Neuronal stem cell (in vitro differentiated cells): Measurements from ENCODE around the gene HOXB3.

Experiments used
- DNase-seq: peaks from one replicate; pipeline ENCODE4 v3.0.0-alpha.2; 2013; ENCODE audit warnings: low spot score
- H2AFZ ChIP-seq: one replicate; pipeline ENCODE4 v1.6.1; 2013; ENCODE audit warnings: mild to moderate bottlenecking, low read length, inconsistent platforms
- H2AK5ac ChIP-seq: 2 replicates; pipeline ENCODE4 v1.6.1; 2013; ENCODE audit warnings: low read depth, mild to moderate bottlenecking, inconsistent platforms, low read length, moderate library complexity, mixed read lengths
- H2BK120ac ChIP-seq: 2 replicates; pipeline ENCODE4 v1.6.1; 2013; ENCODE audit warnings: low read depth, mild to moderate bottlenecking, inconsistent platforms, low read length, moderate library complexity, mixed read lengths
- H2BK12ac ChIP-seq: one replicate; pipeline ENCODE4 v1.6.1; 2013; ENCODE audit warnings: low read length, inconsistent platforms
- H2BK15ac ChIP-seq: 2 replicates; pipeline ENCODE4 v1.6.1; 2013; ENCODE audit warnings: mild to moderate bottlenecking, low read length, inconsistent platforms, mixed read lengths
- H2BK5ac ChIP-seq: one replicate; pipeline ENCODE4 v1.6.1; 2013; ENCODE audit warnings: inconsistent platforms, mild to moderate bottlenecking, low read length, moderate library complexity
- H3K14ac ChIP-seq: one replicate; pipeline ENCODE4 v1.6.1; 2013; ENCODE audit warnings: low read length, inconsistent platforms
- H3K18ac ChIP-seq: 2 replicates; pipeline ENCODE4 v1.6.1; 2013; ENCODE audit warnings: low read length, inconsistent platforms
- H3K23ac ChIP-seq: 2 replicates; pipeline ENCODE4 v1.6.1; 2013; ENCODE audit warnings: low read depth, mild to moderate bottlenecking, mixed read lengths, low read length, inconsistent platforms; ENCODE audit not compliant: poor library complexity
- H3K27ac ChIP-seq: replicated peaks from 3 replicates; pipeline ENCODE4 v1.5.1; 2013; ENCODE audit warnings: low read length, inconsistent platforms
- H3K27me3 ChIP-seq, 3 experiments: 2 replicates each; pipeline ENCODE4 v1.6.1; 2013; ENCODE audit warnings: low read length in 3 of 3, mild to moderate bottlenecking in 2 of 3, inconsistent platforms in 1 of 3, low read depth in 1 of 3, mixed read lengths in 1 of 3, moderate library complexity in 1 of 3; ENCODE audit not compliant: control insufficient read depth in 3 of 3, insufficient read depth in 3 of 3
- H3K36me3 ChIP-seq, 2 donors: replicated peaks in 1 of 2; 2 replicates each; pipeline ENCODE4 v1.6.1; 2013; ENCODE audit warnings: low read length in 2 of 2; ENCODE audit not compliant: control insufficient read depth in 2 of 2, insufficient read depth in 2 of 2
- H3K4ac ChIP-seq: 2 replicates; pipeline ENCODE4 v1.6.1; 2013; ENCODE audit warnings: inconsistent platforms, mild to moderate bottlenecking, low read length, moderate library complexity
- H3K4me1 ChIP-seq, 2 donors: 1 replicate in 1 of 2; 2 replicates in 1 of 2; pipeline ENCODE4 v1.6.1; 2013; ENCODE audit warnings: low read length in 2 of 2, low read depth in 1 of 2; ENCODE audit not compliant: control insufficient read depth in 2 of 2, insufficient read depth in 1 of 2
- H3K4me2 ChIP-seq: one replicate; pipeline ENCODE4 v1.6.1; 2013; ENCODE audit warnings: mild to moderate bottlenecking, low read length, inconsistent platforms; ENCODE audit not compliant: insufficient read depth, poor library complexity, severe bottlenecking
- H3K4me3 ChIP-seq, 2 donors: 2 replicates each; pipeline ENCODE4 v1.5.1; 2013; ENCODE audit warnings: low read length in 2 of 2, mild to moderate bottlenecking in 2 of 2, inconsistent platforms in 1 of 2, moderate library complexity in 1 of 2
- H3K79me1 ChIP-seq: one replicate; pipeline ENCODE4 v1.6.1; 2013; ENCODE audit warnings: low read depth, mild to moderate bottlenecking, inconsistent platforms, low read length, moderate library complexity
- H3K9ac ChIP-seq: one replicate; pipeline ENCODE4 v1.6.1; 2013; ENCODE audit warnings: mild to moderate bottlenecking, low read depth, low read length, inconsistent platforms; ENCODE audit not compliant: poor library complexity
- H3K9me3 ChIP-seq, 2 donors: replicated peaks in 1 of 2; 2 replicates each; pipeline versions ENCODE3 to v1.6.1; 2013; ENCODE audit warnings: low read length in 2 of 2, mild to moderate bottlenecking in 2 of 2, inconsistent platforms in 1 of 2, low read depth in 1 of 2, mixed read lengths in 1 of 2, moderate library complexity in 1 of 2; ENCODE audit not compliant: control insufficient read depth in 2 of 2, insufficient read depth in 1 of 2
- H4K8ac ChIP-seq: one replicate; pipeline ENCODE4 v1.6.1; 2013; ENCODE audit warnings: low read depth, mild to moderate bottlenecking, inconsistent platforms, low read length, moderate library complexity
- H4K91ac ChIP-seq: one replicate; pipeline ENCODE4 v1.6.1; 2013; ENCODE audit warnings: low read length, low read depth, mild to moderate bottlenecking, inconsistent platforms; ENCODE audit not compliant: poor library complexity
- WGBS, 2 donors: extraction: QIAGEN DNeasy Blood & Tissue Kit; methylation state at CpG; one replicate each; pipeline ENCODE4 v1.1.7; 2013; ENCODE audit warnings: missing lambda C conversion rate in 2 of 2, mixed read lengths in 1 of 2; ENCODE audit not compliant: insufficient read length in 2 of 2, insufficient replicate concordance in 1 of 2; ENCODE audit errors: extremely low coverage in 2 of 2; 5-methylcytosine and 5-hydroxymethylcytosine counted together

The HOXB3 gene

GRCh38 chr17:48570325-48571023, 19.6 kb downstream of the HOXB3 start:
- Histone ChIP-seq H2BK15ac (no peak overlapping the region), H2BK120ac (no peak overlapping the region), H3K4me3 (no peak overlapping the region), H3K4me1 (no peaks in the 10 kb centered on the region), H3K79me1 (no peaks in the 10 kb centered on the region), H4K8ac (no peak overlapping the region), H3K9ac (no peak overlapping the region), H3K18ac (no peak overlapping the region), H3K9me3 (peaks cover 0 to 4% of the 10 kb centered on the region in 2 donors), H4K91ac (no peak overlapping the region), H3K4ac (no peak overlapping the region), H3K27ac (no peak overlapping the region), H2AFZ (no peak overlapping the region), H3K14ac (no peak overlapping the region), H2BK5ac (no peak overlapping the region), H3K36me3 (no peaks in the 10 kb centered on the region), H2BK12ac (no peak overlapping the region), H2AK5ac (no peak overlapping the region), H3K23ac (peak overlapping the region; percentile 66), H3K4me2 (no peak overlapping the region), H3K27me3 (peaks cover 57 to 100% (median 99%) of the 10 kb centered on the region in 3 experiments)
- DNase-seq = no peak
- WGBS, 2 donors = no CpG with 5 or more reads among the region's 19 CpGs

GRCh38 chr17:48569674-48570324, 20.2 kb downstream of the HOXB3 start:
- Histone ChIP-seq H3K4me3 (no peak overlapping the region), H3K27me3 (peaks cover 61 to 100% (median 99%) of the 10 kb centered on the region in 3 experiments), H3K36me3 (no peaks in the 10 kb centered on the region), H3K9ac (no peak overlapping the region), H2AK5ac (no peak overlapping the region), H3K4me2 (no peak overlapping the region), H2BK5ac (no peak overlapping the region), H2BK12ac (no peak overlapping the region), H4K91ac (no peak overlapping the region), H3K9me3 (peaks cover 0 to 4% of the 10 kb centered on the region in 2 donors), H3K14ac (no peak overlapping the region), H3K4me1 (no peaks in the 10 kb centered on the region), H2BK120ac (no peak overlapping the region), H2BK15ac (no peak overlapping the region), H3K27ac (no peak overlapping the region), H2AFZ (no peak overlapping the region), H3K23ac (no peak overlapping the region), H3K79me1 (no peaks in the 10 kb centered on the region), H4K8ac (no peak overlapping the region), H3K18ac (no peak overlapping the region), H3K4ac (no peak overlapping the region)
- DNase-seq = no peak
- no CpG with 5 or more reads among the region's 6 CpGs for WGBS, 2 donors

- H2BK12ac ChIP-seq = no peak overlapping the region
- H3K27ac ChIP-seq = no peak overlapping the region
- no peak overlapping the region for H2BK120ac ChIP-seq
- H4K91ac ChIP-seq = no peak overlapping the region
- no peak overlapping the region for H3K23ac ChIP-seq
- H3K4me3 ChIP-seq = no peak overlapping the region
- no peak for DNase-seq
- no peak overlapping the region for H2AFZ ChIP-seq
- no peak overlapping the region for H3K4me2 ChIP-seq
- no peak overlapping the region for H2BK5ac ChIP-seq
- H3K9me3 ChIP-seq = peaks cover 0 to 4% of the 10 kb centered on the region in 2 donors
- H3K18ac ChIP-seq = no peak overlapping the region
- H2BK15ac ChIP-seq = no peak overlapping the region
- H3K14ac ChIP-seq = no peak overlapping the region
- no CpG with 5 or more reads among the region's 3 CpGs for WGBS, 2 donors
- H3K79me1 ChIP-seq = no peaks in the 10 kb centered on the region
- no peak overlapping the region for H4K8ac ChIP-seq
- H3K4ac ChIP-seq = no peak overlapping the region
- H3K9ac ChIP-seq = no peak overlapping the region
- H3K27me3 ChIP-seq = peaks cover 61 to 99% (median 99%) of the 10 kb centered on the region in 3 experiments
- no peaks in the 10 kb centered on the region for H3K36me3 ChIP-seq
- no peak overlapping the region for H2AK5ac ChIP-seq
- H3K4me1 ChIP-seq = no peaks in the 10 kb centered on the region
Measured at GRCh38 chr17:48569240-48569582, 20.8 kb downstream of the HOXB3 start.

GRCh38 chr17:48568499-48569239, 21.4 kb downstream of the HOXB3 start:
- Histone ChIP-seq H2BK5ac (no peak overlapping the region), H3K23ac (no peak overlapping the region), H2AK5ac (no peak overlapping the region), H4K8ac (no peak overlapping the region), H3K4me3 (no peak overlapping the region), H2BK12ac (no peak overlapping the region), H3K4me2 (no peak overlapping the region), H3K18ac (no peak overlapping the region), H3K9ac (no peak overlapping the region), H3K27ac (no peak overlapping the region), H3K4ac (no peak overlapping the region), H3K27me3 (peaks cover 61 to 99% (median 99%) of the 10 kb centered on the region in 3 experiments), H2BK15ac (no peak overlapping the region), H3K9me3 (peaks cover 0 to 4% of the 10 kb centered on the region in 2 donors), H3K14ac (no peak overlapping the region), H3K79me1 (no peaks in the 10 kb centered on the region), H2AFZ (no peak overlapping the region), H4K91ac (no peak overlapping the region), H3K36me3 (no peaks in the 10 kb centered on the region), H2BK120ac (no peak overlapping the region), H3K4me1 (no peaks in the 10 kb centered on the region)
- DNase-seq = no peak
- no CpG with 5 or more reads among the region's 33 CpGs for WGBS, 2 donors
